Measurements from ENCODE around the gene RXRB. TPM values are rescaled to one million over a fixed set of nuclear protein-coding genes. Genes with fewer than 3 reads are reported as not detected.

The RXRB gene
- total and polyA plus RNA-seq, 2 of the 8 experiments (the other 6 are each of a cell fraction or from before 2014, with no cell fraction given): 13.0 to 18.1 TPM

DNA sequence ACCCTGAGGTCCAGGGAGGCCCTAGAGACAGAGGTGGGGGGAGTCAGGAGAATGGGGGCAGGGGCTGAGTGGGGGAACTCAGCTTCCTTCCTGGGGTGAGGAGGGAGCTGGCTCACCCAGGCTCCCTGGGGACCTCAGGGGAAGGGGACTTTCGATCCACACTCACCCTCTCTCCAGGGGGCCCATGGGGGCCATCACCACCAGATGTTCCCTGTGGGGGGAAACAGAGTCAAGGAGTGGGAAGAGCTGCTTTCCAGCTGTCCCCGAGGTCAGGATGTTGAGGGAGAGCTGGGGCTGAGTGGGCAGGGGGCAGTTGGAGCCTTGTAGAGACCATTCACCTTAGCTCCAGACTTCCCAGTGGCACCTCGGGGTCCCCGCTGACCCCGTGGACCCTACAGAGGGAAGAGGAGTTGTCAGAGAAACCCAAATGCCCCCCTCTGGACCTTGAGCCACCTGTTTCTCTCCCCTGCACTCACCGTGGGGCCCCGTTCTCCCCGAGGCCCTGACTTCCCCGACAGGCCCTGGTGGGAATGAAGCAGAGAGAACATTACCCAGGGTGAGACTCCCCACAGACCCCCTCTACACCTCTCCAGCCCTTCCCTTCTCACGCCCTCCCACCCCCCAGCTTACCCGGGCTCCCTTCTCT, 26.8 kb downstream of the RXRB start:
- Histone ChIP-seq H4K20me1 (replicated peaks in 1 of 2; ENCODE audit: control insufficient read depth in 1 of 2, insufficient read depth in 2 of 2, low read length in 2 of 2) (peaks cover 0 to 3% of the 10 kb centered on the region in 2 experiments), H2BK20ac (ENCODE audit: low read length) (no peak overlapping the region), H3K4me3 (ENCODE audit: extremely low read depth in 1 of 4, insufficient read depth in 2 of 4, low read depth in 3 of 4, low read length in 4 of 4) (no peak overlapping the region), H3K4me1 (replicated peaks in 1 of 4; ENCODE audit: control insufficient read depth in 3 of 4, insufficient read depth in 4 of 4, low read length in 3 of 4) (no peaks in the 10 kb centered on the region; a peak in 2 of 7 replicates), H3K56ac (replicated peaks; ENCODE audit: insufficient read length, low read depth, low read length) (no peak overlapping the region), H3K9me3 (ENCODE audit: insufficient read depth in 2 of 2, low read depth in 1 of 2, low read length in 1 of 2) (no peaks in the 10 kb centered on the region), H2BK5ac (ENCODE audit: low read depth, low read length) (no peak overlapping the region), H3K4ac (replicated peaks; ENCODE audit: insufficient read length, low read depth, low read length) (no peak overlapping the region), H2AK5ac (ENCODE audit: low read depth, low read length) (no peak overlapping the region), H3K27ac (ENCODE audit: low read depth, low read length) (no peak overlapping the region), H2BK12ac (ENCODE audit: low read depth, low read length) (no peak overlapping the region), H4K5ac (ENCODE audit: insufficient read length, low read depth, low read length) (no peak overlapping the region), H2AFZ (ENCODE audit: low read length) (no peak overlapping the region), H3K36me3 (ENCODE audit: control insufficient read depth in 2 of 4, insufficient read depth in 4 of 4, low read length in 3 of 4) (no peaks in the 10 kb centered on the region), H3K14ac (ENCODE audit: insufficient read length) (no peak overlapping the region), H4K8ac (ENCODE audit: extremely low read depth, insufficient read depth, low read length) (no peak overlapping the region), H3K9ac (replicated peaks in 1 of 4; ENCODE audit: extremely low read depth in 1 of 4, low read depth in 3 of 4, low read length in 3 of 4) (no peak overlapping the region), H2BK120ac (replicated peaks; ENCODE audit: low read depth, low read length) (no peak overlapping the region), H3K4me2 (ENCODE audit: insufficient read depth in 1 of 2, low read depth in 2 of 2, low read length in 2 of 2) (no peak overlapping the region), H3K18ac (ENCODE audit: extremely low read depth, low read length) (no peak overlapping the region), H4K91ac (replicated peaks; ENCODE audit: insufficient read length, low read length) (no peak overlapping the region), H3K79me2 (ENCODE audit: control insufficient read depth in 1 of 2, insufficient read depth in 2 of 2, low read length in 2 of 2) (no peaks in the 10 kb centered on the region), H3K23me2 (ENCODE audit: low read depth, low read length) (no peaks in the 10 kb centered on the region), H3K23ac (ENCODE audit: insufficient read length) (no peak overlapping the region), H3K79me1 (ENCODE audit: low read depth, low read length) (no peaks in the 10 kb centered on the region), H2BK15ac (ENCODE audit: low read length) (no peak overlapping the region), H3K27me3 (replicated peaks in 1 of 4; ENCODE audit: control insufficient read depth in 3 of 4, extremely low read depth in 1 of 4, insufficient read depth in 3 of 4, low read length in 3 of 4) (no peaks in the 10 kb centered on the region)
- TF ChIP-seq PHF8 (conservative IDR thresholded peaks at IDR 0.05; ENCODE audit: low read depth, low read length) (no peak), JUN (IDR thresholded peaks at IDR 0.05; ENCODE audit: low read depth, low read length) (no peak), SIX5 (IDR thresholded peaks at IDR 0.05; ENCODE audit: low read depth, low read length) (no peak), HDAC6 (IDR thresholded peaks at IDR 0.05; ENCODE audit: low read depth, low read length) (no peak), SRF (IDR thresholded peaks at IDR 0.05; ENCODE audit: low read depth, low read length) (no peak), TBP (IDR thresholded peaks at IDR 0.05; ENCODE audit: low read depth, low read length) (no peak), ASH2L (IDR thresholded peaks at IDR 0.05; ENCODE audit: low read length) (no peak)
- DNase-seq (ENCODE audit: low read depth in 1 of 2, low spot score in 2 of 2): no peak
- 89% methylated on average over 8 of the region's 11 CpGs; no CpG with 5 or more reads in 1 of the 2 experiments for WGBS, 2 experiments (ENCODE audit: extremely low coverage in 1 of 2, insufficient coverage in 1 of 2, insufficient read length in 1 of 2, insufficient replicate concordance in 2 of 2, low coverage in 1 of 2, low lambda C conversion rate in 2 of 2, missing lambda C conversion rate in 1 of 2)
- POLR2A ChIA-PET (ENCODE audit: partially characterized antibody): interaction anchor here (0.6 to 3.8 kb wide), 9 partner anchors 30 to 202 kb away, joined by 3 to 17 read pairs (median 4); partner anchors contain the start of gene RING1
- no peak for FAIRE-seq
- CTCF ChIA-PET (ENCODE audit: partially characterized antibody): interaction anchor here (0.7 to 5.5 kb wide), 27 partner anchors 8 to 282 kb away, joined by 3 to 74 read pairs (median 6); partner anchors contain the start of gene COL11A2

Data from H1 (cell line).